HG03175 (cell line): ENCODE data around the gene POLR2E.

ENCODE experiments used
- ATAC-seq: cut with Tn5 transposase; IDR thresholded peaks from one replicate; pipeline ENCODE4 v1.9.1; 2021; ENCODE audit warnings: mild to moderate bottlenecking, moderate library complexity; ENCODE audit not compliant: unreplicated experiment

The POLR2E gene

GRCh38 chr19:1082165-1082927 lies 12.8 kb downstream of the POLR2E start:
- no peak for ATAC-seq

GRCh38 chr19:1081301-1082164 lies 13.6 kb downstream of the POLR2E start:
- no peak for ATAC-seq

GRCh38 chr19:1080360-1081161 lies 14.6 kb downstream of the POLR2E start:
- no peak for ATAC-seq

GRCh38 chr19:1079566-1080111 lies 15.5 kb downstream of the POLR2E start:
- no peak for ATAC-seq

GRCh38 chr19:1076951-1077350 lies 18.2 kb downstream of the POLR2E start:
- ATAC-seq: peak; percentile 61

GRCh38 chr19:1076046-1076386 lies 19.2 kb downstream of the POLR2E start:
- no peak for ATAC-seq

- ATAC-seq: no peak
Observed at GRCh38 chr19:1074544-1075283, 20.5 kb downstream of the POLR2E start.

GRCh38 chr19:1073956-1074517 lies 21.1 kb downstream of the POLR2E start:
- no peak for ATAC-seq

GRCh38 chr19:1073063-1073955 lies 21.9 kb downstream of the POLR2E start:
- ATAC-seq: no peak

GRCh38 chr19:1072371-1073015 lies 22.7 kb downstream of the POLR2E start:
- no peak for ATAC-seq

GRCh38 chr19:1070931-1071791 lies 24.0 kb downstream of the POLR2E start:
- ATAC-seq: no peak

- no peak for ATAC-seq
Observed at GRCh38 chr19:1070576-1070930, 24.6 kb downstream of the POLR2E start.

GRCh38 chr19:1069009-1069779 lies 26.0 kb downstream of the POLR2E start:
- ATAC-seq: no peak

GRCh38 chr19:1068009-1069001 lies 26.9 kb downstream of the POLR2E start:
- no peak for ATAC-seq

GRCh38 chr19:1067341-1067957 lies 27.7 kb downstream of the POLR2E start:
- peak; percentile 9 for ATAC-seq
